Effector CD8-positive, alpha-beta T cell (primary cell): ENCODE data around the gene BACE1-AS.
A peak's percentile ranks its signal among the peaks of the same experiment; 100 is the strongest.
"Not testable (repeated sequence)": the region's sequence is repeated elsewhere in the genome, so short reads cannot be mapped to it uniquely, and the experiment has no call there.

Source experiments
- DNase-seq: peaks from one replicate; lab custom pipeline; 2025; lab: John Stamatoyannopoulos, UW

Gene BACE1-AS

DNA sequence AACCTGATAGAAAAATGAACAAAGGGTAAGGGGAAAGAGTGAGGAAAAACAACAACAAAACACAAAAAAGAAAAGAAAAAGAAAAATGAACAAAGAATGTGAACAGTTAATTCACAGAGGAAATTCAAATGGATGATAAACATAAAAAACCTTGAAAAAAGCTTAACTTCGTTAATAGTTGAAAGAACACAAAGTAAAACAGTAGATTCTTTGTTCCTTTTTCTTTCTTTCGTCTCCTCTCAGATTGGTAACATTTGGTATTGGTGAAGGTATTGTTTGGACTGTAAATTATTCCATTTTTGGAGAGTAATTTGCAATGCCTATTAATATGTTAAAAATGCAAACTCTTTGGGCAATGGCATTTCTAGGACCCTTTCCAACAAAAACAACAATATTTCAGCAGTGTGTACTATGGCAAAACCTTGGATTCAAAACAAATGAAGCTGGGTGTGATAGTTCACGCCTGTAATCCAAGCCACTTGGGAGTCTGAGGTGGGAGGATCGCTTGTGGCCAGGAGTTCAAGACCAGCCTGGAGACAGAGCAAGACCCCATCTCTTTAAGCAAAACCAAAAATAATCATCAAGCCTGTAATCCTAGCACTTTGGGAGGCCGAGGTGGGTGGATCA is 28.2 kb downstream of the BACE1-AS start:
- DNase-seq = no peak

DNA sequence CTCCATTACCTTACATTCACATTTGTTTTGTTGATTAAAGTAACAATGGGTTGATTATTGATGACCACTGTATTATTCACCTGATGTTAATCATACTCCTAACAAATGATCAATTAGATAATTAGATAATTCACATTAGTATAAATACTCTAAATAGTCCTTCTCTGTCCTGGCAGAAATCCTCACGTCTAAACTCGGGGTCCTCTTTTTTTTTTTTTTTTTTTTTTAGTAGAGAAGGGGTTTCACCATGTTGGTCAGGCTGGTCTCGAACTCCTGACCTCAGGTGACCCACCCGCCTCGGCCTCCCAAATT is 36.1 kb downstream of the BACE1-AS start:
- DNase-seq = not testable (repeated sequence)

DNA sequence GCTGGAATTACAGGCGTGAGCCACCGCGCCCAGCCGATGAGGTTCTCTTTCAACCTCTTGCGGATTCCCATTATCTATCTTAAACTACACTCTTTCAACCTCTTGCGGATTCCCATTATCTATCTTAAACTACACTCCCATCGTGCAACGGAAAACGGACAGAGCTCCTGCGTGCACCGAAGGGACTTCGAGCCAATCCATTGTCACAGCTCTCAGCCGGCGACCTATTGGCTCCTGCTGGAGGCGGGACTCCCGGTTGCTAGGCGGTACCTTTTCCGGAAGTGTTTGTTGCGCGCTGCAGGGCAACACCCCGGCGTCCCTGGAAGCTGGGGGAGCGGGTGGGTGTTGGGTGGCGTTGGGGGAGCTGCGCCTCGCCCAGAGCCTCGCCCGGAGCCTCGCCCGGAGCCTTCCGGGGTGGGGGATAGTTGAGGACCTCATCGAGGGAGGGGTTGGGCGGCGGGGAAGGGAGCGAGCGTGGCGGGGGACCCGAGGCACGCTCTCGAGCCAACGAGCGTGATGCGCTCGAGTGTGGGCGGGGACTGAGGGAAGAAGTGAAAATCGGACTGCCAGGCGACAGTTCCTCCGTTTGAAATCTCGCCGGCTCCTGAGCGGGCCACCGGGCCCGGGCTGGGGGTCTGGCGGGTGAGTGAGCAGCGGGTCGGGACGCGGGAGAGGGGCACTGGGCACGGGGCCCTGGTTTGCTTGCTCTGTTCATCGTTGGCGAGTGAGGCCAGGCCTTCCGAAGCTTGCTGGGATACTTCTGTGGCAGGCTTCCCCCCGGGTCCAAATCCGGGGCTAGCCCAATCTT is 36.6 kb downstream of the BACE1-AS start, which contains the start of gene CEP164:
Gene CEP164 (plus strand): TSS at position 288 of the 808 bp plus-strand sequence. CDS start 10,733 bp downstream, outside the sequence.
- DNase-seq = peak; percentile 87

DNA sequence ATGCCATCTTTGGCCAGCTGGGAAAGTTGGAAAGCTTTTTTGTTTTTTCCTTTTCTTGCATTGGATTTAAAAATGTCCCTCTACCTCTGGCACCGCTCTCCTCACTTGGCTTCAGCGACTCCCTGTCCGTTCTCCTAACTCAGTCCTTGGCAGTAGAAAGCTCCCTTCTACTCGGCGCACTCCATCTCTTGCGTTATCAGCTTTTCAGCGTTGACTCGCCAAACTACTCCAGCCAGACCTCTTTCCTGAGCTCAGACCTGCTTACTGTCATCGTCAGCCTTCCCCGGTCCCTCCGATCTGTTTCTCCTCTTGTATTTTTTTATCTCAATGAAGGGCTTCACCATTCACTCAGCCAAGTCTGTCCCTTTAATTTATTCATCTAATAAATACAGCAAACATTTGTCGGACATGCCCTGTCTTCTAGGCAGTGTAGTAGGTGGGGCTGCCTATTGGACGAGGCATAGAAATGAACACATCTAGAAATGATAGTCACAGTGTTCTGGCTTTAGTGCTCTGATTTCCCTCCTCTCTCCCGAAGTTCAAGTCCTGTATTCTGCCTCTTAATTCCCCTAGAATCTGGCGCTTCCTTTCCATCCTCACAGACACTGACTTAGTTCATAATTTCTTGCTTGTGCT is 37.3 kb downstream of the BACE1-AS start:
- no peak for DNase-seq

DNA sequence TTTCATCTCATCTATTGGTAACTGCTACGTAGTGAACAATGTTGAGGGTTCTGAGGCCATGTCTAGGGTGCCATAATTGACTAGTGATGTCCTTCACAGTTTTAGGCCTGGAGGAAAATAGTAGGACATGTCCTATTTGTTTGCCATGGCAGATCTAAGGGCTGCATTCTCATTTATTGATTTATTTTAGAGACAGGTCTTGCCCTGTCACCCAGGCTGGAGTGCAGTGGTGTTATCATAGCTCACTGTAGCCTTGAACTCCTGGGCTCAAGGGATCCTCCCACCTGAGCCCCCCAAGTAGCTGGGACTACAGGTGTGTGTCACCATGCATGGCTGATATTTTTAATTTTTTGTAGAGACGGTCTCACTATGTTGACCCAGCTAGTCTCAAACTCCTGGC is 41.7 kb downstream of the BACE1-AS start:
- DNase-seq = no peak

DNA sequence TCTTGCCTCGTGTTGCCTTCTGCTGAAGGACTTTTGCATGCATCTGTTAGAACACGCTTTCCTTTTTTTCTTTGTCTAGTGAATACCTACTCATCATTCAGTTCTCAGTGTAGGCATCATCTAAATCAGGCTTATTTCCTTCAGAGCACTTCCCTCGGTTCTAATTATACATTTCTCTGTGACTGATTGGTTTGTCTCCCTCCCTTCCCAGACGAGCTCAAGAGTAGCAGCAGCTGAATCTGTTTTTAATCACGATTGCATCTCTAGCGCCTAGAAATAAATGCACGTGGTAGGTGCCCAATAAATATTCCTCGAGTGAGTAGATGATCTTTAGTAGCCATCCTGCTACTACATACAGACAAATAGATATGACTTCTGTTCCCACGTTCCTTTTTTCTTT is 42.8 kb downstream of the BACE1-AS start:
- no peak for DNase-seq

DNA sequence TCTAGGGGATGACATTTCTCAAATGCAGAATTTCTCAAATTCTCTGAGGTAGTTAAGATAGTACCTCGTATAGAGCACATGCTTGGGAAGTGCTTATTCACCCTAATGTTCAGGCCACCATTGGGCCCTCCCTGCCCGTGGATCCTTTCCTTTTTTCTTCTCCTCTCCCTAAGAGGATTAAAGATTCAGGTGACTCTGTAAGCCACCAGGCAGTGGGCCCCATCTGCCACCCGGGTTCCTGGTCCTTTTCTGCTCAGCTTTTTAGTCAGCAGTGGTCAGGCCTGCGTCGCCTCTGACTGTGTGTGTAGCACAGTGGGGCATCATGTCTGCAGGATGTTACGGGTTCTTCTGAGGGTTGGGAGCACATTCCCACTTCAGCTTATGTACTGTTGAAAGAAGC is 43.8 kb downstream of the BACE1-AS start:
- DNase-seq = no peak

DNA sequence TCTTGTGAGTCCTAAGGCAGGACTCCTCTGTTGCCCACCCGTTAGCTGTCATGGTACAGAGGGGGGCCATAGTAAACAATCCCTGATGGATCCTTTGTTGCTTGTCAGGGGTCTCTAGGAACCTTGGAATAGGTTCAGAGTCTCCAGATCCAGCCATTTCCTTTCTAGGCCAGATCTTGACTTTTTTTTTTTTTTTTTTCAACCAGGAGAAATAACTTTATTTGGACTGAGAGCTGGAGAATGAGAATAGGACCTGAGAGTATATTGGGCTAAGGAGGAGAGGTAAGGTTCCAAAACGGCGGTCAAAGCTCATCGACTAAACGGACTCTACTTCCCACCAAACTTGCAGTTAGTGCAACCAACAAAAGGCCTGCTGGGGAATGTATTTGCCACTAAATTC is 44.3 kb downstream of the BACE1-AS start:
- no peak for DNase-seq

DNA sequence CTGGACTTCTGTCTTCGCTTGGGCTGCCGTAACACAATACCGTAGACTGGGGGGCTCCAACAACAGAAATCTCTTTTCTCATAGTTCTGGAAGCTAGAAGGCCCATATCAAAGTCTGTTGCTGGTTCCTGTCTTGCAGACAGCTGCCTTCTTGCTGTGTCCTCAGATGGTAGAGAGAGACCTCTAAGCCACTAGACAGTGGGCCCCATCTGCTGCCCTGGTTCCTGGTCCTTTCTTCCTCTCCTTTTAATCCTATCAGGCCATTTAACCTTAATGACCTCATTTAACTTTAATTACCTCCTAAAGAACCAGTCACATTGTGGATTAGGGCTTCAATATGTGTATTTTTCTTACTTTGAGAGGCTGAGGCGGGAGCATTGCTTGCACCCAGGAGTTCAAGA is 45.9 kb downstream of the BACE1-AS start:
- DNase-seq = no peak
